AG09309 (cell line): ENCODE data around the gene SCRN1.

Experiments
- DNase-seq: peaks from one replicate; pipeline ENCODE4 v3.0.0-alpha.2; 2010; ENCODE audit warnings: low read depth
- H3K4me3 ChIP-seq: 2 replicates; pipeline ENCODE4 v1.5.1; 2011; ENCODE audit warnings: mild to moderate bottlenecking, low read depth, low read length, moderate library complexity; ENCODE audit not compliant: control insufficient read depth
- CTCF ChIP-seq: IDR thresholded peaks from 2 replicates; pipeline ENCODE4 v1.5.1; 2011; ENCODE audit warnings: mild to moderate bottlenecking, low read depth, low read length, inconsistent platforms; ENCODE audit not compliant: insufficient read depth, control insufficient read depth; ENCODE audit errors: missing control alignments

The SCRN1 gene

GRCh38 chr7:29951206-29951605, 38.4 kb downstream of the SCRN1 start:
- H3K4me3 ChIP-seq, result no peak overlapping the region
- DNase-seq, result no peak
- TF ChIP-seq CTCF, result no peak

GRCh38 chr7:29950480-29950879, 39.1 kb downstream of the SCRN1 start:
- no peak for DNase-seq
- no peak for TF ChIP-seq CTCF
- no peak overlapping the region for H3K4me3 ChIP-seq

GRCh38 chr7:29948587-29948986, 41.0 kb downstream of the SCRN1 start:
- H3K4me3 ChIP-seq, result no peak overlapping the region
- no peak for TF ChIP-seq CTCF
- DNase-seq, result no peak

GRCh38 chr7:29946428-29947186, 43.0 kb downstream of the SCRN1 start:
- peak; percentile 24 for TF ChIP-seq CTCF
- no peak for DNase-seq
- no peak overlapping the region for H3K4me3 ChIP-seq

- no peak for DNase-seq
- TF ChIP-seq CTCF, result no peak
- no peak overlapping the region for H3K4me3 ChIP-seq
Measured at GRCh38 chr7:29945259-29945809, 44.3 kb downstream of the SCRN1 start.

- H3K4me3 ChIP-seq, result no peak overlapping the region
- TF ChIP-seq CTCF, result no peak
- DNase-seq, result no peak
Measured at GRCh38 chr7:29940199-29940598, 49.4 kb downstream of the SCRN1 start.
